Motor neuron (in vitro differentiated cells): ENCODE results near the gene PLD3. TPM values are rescaled to one million over a fixed set of nuclear protein-coding genes. Genes with fewer than 3 reads are reported as not detected.
A peak's percentile ranks its signal among the peaks of the same experiment; 100 is the strongest.

ENCODE experiments used
- ATAC-seq, 8 experiments: fragments of 200-7000 bp; cut with Tn5 transposase; replicated peaks in 6 of 8; 2 replicates each; pipeline ENCODE4 v1.8.0; 2021; ENCODE audit warnings: mild to moderate bottlenecking in 8 of 8, moderate library complexity in 8 of 8
- H3K27ac ChIP-seq, 2 donors: fragments of 250-450 bp; sonication (Bioruptor Pico); 2 replicates each; pipeline ENCODE4 v1.9.0; 2021; ENCODE audit warnings: antibody characterized with exemption in 2 of 2, mild to moderate bottlenecking in 2 of 2, moderate library complexity in 1 of 2
- H3K4me1 ChIP-seq, 2 donors: fragments of 250-450 bp; sonication (Bioruptor Pico); replicated peaks in 1 of 2; 2 replicates each; pipeline ENCODE4 v1.6.1; 2021; ENCODE audit warnings: antibody characterized with exemption in 2 of 2, mild to moderate bottlenecking in 2 of 2, moderate library complexity in 1 of 2
- H3K4me3 ChIP-seq, 5 donors: fragments of 250-450 bp; sonication (Bioruptor Pico); 2 replicates each; pipeline ENCODE4 v1.9.0; 2021; ENCODE audit warnings: antibody characterized with exemption in 5 of 5, mild to moderate bottlenecking in 5 of 5, moderate library complexity in 4 of 5
- WGBS, 10 experiments: fragments of 450-650 bp; shearing (Covaris generic); methylation state at CpG; one replicate each; pipeline ENCODE4 v1.0.0; 2022; 5-methylcytosine and 5-hydroxymethylcytosine counted together
- in situ Hi-C, 9 experiments: fragments of 400-800 bp; cut with MboI; loops; one replicate each; pipeline ENCODE4 v1.15.0; 2021; ENCODE audit warnings: low sequenced_read_pairs in 9 of 9, low pct_unique_long_range_greater_than_20kb in 2 of 9; ENCODE audit not compliant: unreplicated experiment in 9 of 9
- total RNA-seq, 8 experiments: library from RNA; unstranded; fragments of 300-600 nt; gene quantifications; 2 replicates each; pipeline versions ENCODE4 v1.2.3 to v1.2.4, GENCODE V29; 2022

Gene PLD3
- 100 to 1,000 TPM; 119 to 604 (median 360) TPM for total RNA-seq

GRCh38 chr19:40348125-40348913, at the start of gene PLD3, which contains the start of gene C19orf47:
PLD3 (plus strand) TSS chr19:40348695; CDS start chr19:40366484, 17,789 bp downstream.
C19orf47 (minus strand) TSS chr19:40348397; CDS start chr19:40341857, 6,540 bp downstream.
- peaks cover 4 to 10% of the 10 kb centered on the region in 2 donors for H3K4me1 ChIP-seq
- peak within 1 kb of the TSS; percentile 80 to 87 for H3K27ac ChIP-seq
- in situ Hi-C loops: no loop called here
- peak; percentile 93 to 98 (median 96) for ATAC-seq
- peak within 1 kb of the TSS; percentile 52 to 77 (median 71) for H3K4me3 ChIP-seq
- 0 to 6% (median 0%) methylated on average over 2 to 16 of the region's 77 CpGs; no CpG with 5 or more reads in 3 of the 10 experiments for WGBS, 10 experiments

- in situ Hi-C loops: loop anchor here in 1 of 9 experiments (25.0 kb wide), 1 partner anchor 337 kb away; no protein-coding TSS in a partner anchor
- H3K27ac ChIP-seq: no peak overlapping the region
- ATAC-seq: no peak
- WGBS, 10 experiments: 33 to 94% (median 81%) methylated on average over 1 to 4 of the region's 4 CpGs; no CpG with 5 or more reads in 3 of the 10 experiments
- no peak overlapping the region for H3K4me3 ChIP-seq
- peaks cover 0 to 8% of the 10 kb centered on the region in 2 donors for H3K4me1 ChIP-seq
Observed at GRCh38 chr19:40300668-40301067, 47.8 kb upstream of the PLD3 start.

- H3K27ac ChIP-seq: no peak overlapping the region
- ATAC-seq: no peak
- no peak overlapping the region for H3K4me3 ChIP-seq
- peaks cover 0 to 8% of the 10 kb centered on the region in 2 donors for H3K4me1 ChIP-seq
- 52 to 100% (median 84%) methylated on average over 1 to 5 of the region's 6 CpGs for WGBS, 10 experiments
- in situ Hi-C loops: loop anchor here in 1 of 9 experiments (25.0 kb wide), 1 partner anchor 335 kb away; no protein-coding TSS in a partner anchor
Observed at GRCh38 chr19:40302224-40303011, 46.1 kb upstream of the PLD3 start.

- Histone ChIP-seq H3K4me1 (peaks cover 0 to 8% of the 10 kb centered on the region in 2 donors), H3K4me3 (no peak overlapping the region), H3K27ac (no peak overlapping the region)
- no peak for ATAC-seq
- 100% methylated on average over 1 of the region's 2 CpGs; no CpG with 5 or more reads in 9 of the 10 experiments for WGBS, 10 experiments
- in situ Hi-C loops: loop anchor here in 1 of 9 experiments (25.0 kb wide), 1 partner anchor 334 kb away; no protein-coding TSS in a partner anchor
Observed at GRCh38 chr19:40303765-40304164, 44.7 kb upstream of the PLD3 start.

GRCh38 chr19:40304306-40304705, 44.2 kb upstream of the PLD3 start:
- in situ Hi-C loops: loop anchor here in 1 of 9 experiments (25.0 kb wide), 1 partner anchor 333 kb away; no protein-coding TSS in a partner anchor
- peak in 3 of 8 experiments; percentile 16 to 51 (median 33) for ATAC-seq
- Histone ChIP-seq H3K4me3 (no peak overlapping the region), H3K4me1 (peaks cover 0 to 8% of the 10 kb centered on the region in 2 donors), H3K27ac (no peak overlapping the region)
- WGBS, 10 experiments: 0 to 86% (median 48%) methylated on average over 1 to 4 of the region's 4 CpGs; no CpG with 5 or more reads in 2 of the 10 experiments

- ATAC-seq: peak; percentile 70 to 90 (median 84)
- in situ Hi-C loops: loop anchor here in 1 of 9 experiments (25.0 kb wide), 1 partner anchor 332 kb away; no protein-coding TSS in a partner anchor
- Histone ChIP-seq H3K27ac (no peak overlapping the region), H3K4me1 (peaks cover 0 to 8% of the 10 kb centered on the region in 2 donors), H3K4me3 (no peak overlapping the region)
- 0 to 50% (median 13%) methylated on average over 1 to 5 of the region's 5 CpGs for WGBS, 10 experiments
Observed at GRCh38 chr19:40305403-40305802, 43.1 kb upstream of the PLD3 start.

GRCh38 chr19:40309666-40310065, 38.8 kb upstream of the PLD3 start:
- no peak for ATAC-seq
- H3K4me1 ChIP-seq: peaks cover 0 to under 1% of the 10 kb centered on the region in 2 donors
- 67 to 100% (median 80%) methylated on average over 1 of the region's 1 CpG; no CpG with 5 or more reads in 3 of the 10 experiments for WGBS, 10 experiments
- H3K27ac ChIP-seq: no peak overlapping the region
- in situ Hi-C loops: loop anchor here in 1 of 9 experiments (25.0 kb wide), 1 partner anchor 328 kb away; no protein-coding TSS in a partner anchor
- no peak overlapping the region for H3K4me3 ChIP-seq

GRCh38 chr19:40312533-40312932, 36.0 kb upstream of the PLD3 start:
- in situ Hi-C loops: loop anchor here in 1 of 9 experiments (25.0 kb wide), 1 partner anchor 325 kb away; no protein-coding TSS in a partner anchor
- Histone ChIP-seq H3K27ac (no peak overlapping the region), H3K4me1 (no peaks in the 10 kb centered on the region), H3K4me3 (no peak overlapping the region)
- no peak for ATAC-seq
- 58 to 100% (median 90%) methylated on average over 1 to 2 of the region's 2 CpGs; no CpG with 5 or more reads in 2 of the 10 experiments for WGBS, 10 experiments

- Histone ChIP-seq H3K4me1 (no peaks in the 10 kb centered on the region), H3K27ac (no peak overlapping the region), H3K4me3 (no peak overlapping the region)
- in situ Hi-C loops: loop anchor here in 1 of 9 experiments (25.0 kb wide), 1 partner anchor 324 kb away; no protein-coding TSS in a partner anchor
- ATAC-seq: no peak
- WGBS, 10 experiments: 76 to 100% (median 94%) methylated on average over 1 to 8 of the region's 9 CpGs
Observed at GRCh38 chr19:40313229-40313983, 35.1 kb upstream of the PLD3 start.

GRCh38 chr19:40314656-40315055, 33.8 kb upstream of the PLD3 start:
- Histone ChIP-seq H3K27ac (no peak overlapping the region), H3K4me3 (no peak overlapping the region), H3K4me1 (no peaks in the 10 kb centered on the region)
- WGBS, 10 experiments: 64 to 100% (median 88%) methylated on average over 1 to 2 of the region's 2 CpGs
- in situ Hi-C loops: loop anchor here in 1 of 9 experiments (25.0 kb wide), 1 partner anchor 323 kb away; no protein-coding TSS in a partner anchor
- ATAC-seq: no peak

- peak in 1 of 8 experiments; percentile 15 for ATAC-seq
- 44 to 100% (median 92%) methylated on average over 1 to 4 of the region's 5 CpGs; no CpG with 5 or more reads in 1 of the 10 experiments for WGBS, 10 experiments
- in situ Hi-C loops: loop anchor here in 1 of 9 experiments (25.0 kb wide), 1 partner anchor 321 kb away; no protein-coding TSS in a partner anchor
- Histone ChIP-seq H3K4me3 (no peak overlapping the region), H3K4me1 (no peaks in the 10 kb centered on the region), H3K27ac (no peak overlapping the region)
Observed at GRCh38 chr19:40315812-40316470, 32.6 kb upstream of the PLD3 start.
